GM18517 (cell line): ENCODE measurements around the gene SH3TC2.

Experiments
- ATAC-seq: cut with Tn5 transposase; IDR thresholded peaks from one replicate; pipeline ENCODE4 v1.9.1; 2021; ENCODE audit warnings: mild to moderate bottlenecking, moderate library complexity; ENCODE audit not compliant: unreplicated experiment

SH3TC2 gene

GRCh38 chr5:149061341-149061740 lies 1.5 kb downstream of the SH3TC2 start:
- no peak for ATAC-seq

GRCh38 chr5:149060325-149060724 lies 2.5 kb downstream of the SH3TC2 start:
- ATAC-seq: no peak

GRCh38 chr5:149056616-149057165 lies 6.2 kb downstream of the SH3TC2 start:
- no peak for ATAC-seq

- no peak for ATAC-seq
These were observed 8.4 kb downstream of the SH3TC2 start for GRCh38 chr5:149054416-149054815.

GRCh38 chr5:149053072-149053695 lies 9.7 kb downstream of the SH3TC2 start:
- no peak for ATAC-seq

- ATAC-seq: no peak
These were observed 13.5 kb downstream of the SH3TC2 start for GRCh38 chr5:149049371-149049781.

- no peak for ATAC-seq
These were observed 14.1 kb downstream of the SH3TC2 start for GRCh38 chr5:149048811-149049210.

- ATAC-seq: no peak
These were observed 15.4 kb downstream of the SH3TC2 start for GRCh38 chr5:149047462-149047861.

GRCh38 chr5:149046196-149046829 lies 16.5 kb downstream of the SH3TC2 start:
- no peak for ATAC-seq

- no peak for ATAC-seq
These were observed 17.8 kb downstream of the SH3TC2 start for GRCh38 chr5:149045089-149045460.

GRCh38 chr5:149044453-149045088 lies 18.3 kb downstream of the SH3TC2 start:
- no peak for ATAC-seq

- no peak for ATAC-seq
These were observed 19.2 kb downstream of the SH3TC2 start for GRCh38 chr5:149043641-149044040.

- no peak for ATAC-seq
These were observed 20.0 kb downstream of the SH3TC2 start for GRCh38 chr5:149042865-149043264.

GRCh38 chr5:149041242-149041641 lies 21.6 kb downstream of the SH3TC2 start:
- ATAC-seq: no peak

- no peak for ATAC-seq
These were observed 22.4 kb downstream of the SH3TC2 start for GRCh38 chr5:149040421-149040820.

GRCh38 chr5:149039506-149039905 lies 23.4 kb downstream of the SH3TC2 start:
- ATAC-seq: no peak

- no peak for ATAC-seq
These were observed 24.4 kb downstream of the SH3TC2 start for GRCh38 chr5:149038336-149039080.

- ATAC-seq: no peak
These were observed 25.0 kb downstream of the SH3TC2 start for GRCh38 chr5:149037817-149038216.

- no peak for ATAC-seq
These were observed 25.9 kb downstream of the SH3TC2 start for GRCh38 chr5:149036970-149037369.

GRCh38 chr5:149036168-149036567 lies 26.7 kb downstream of the SH3TC2 start:
- no peak for ATAC-seq

GRCh38 chr5:149035372-149035790 lies 27.5 kb downstream of the SH3TC2 start:
- peak; percentile 82 for ATAC-seq
